Epithelial cell of prostate (primary cell): ENCODE results near the gene SLC25A1.
"Not testable (repeated sequence)": the region's sequence is repeated elsewhere in the genome, so short reads cannot be mapped to it uniquely, and the experiment has no call there.

ENCODE experiments used
- DNase-seq: peaks from one replicate; pipeline ENCODE4 v3.0.0-alpha.2; 2011; ENCODE audit warnings: low read depth, low spot score
- H3K27ac ChIP-seq: fragments of 450-650 bp; 2 replicates; pipeline ENCODE4 v1.5.1; 2017; ENCODE audit warnings: mild to moderate bottlenecking

Gene SLC25A1

DNA sequence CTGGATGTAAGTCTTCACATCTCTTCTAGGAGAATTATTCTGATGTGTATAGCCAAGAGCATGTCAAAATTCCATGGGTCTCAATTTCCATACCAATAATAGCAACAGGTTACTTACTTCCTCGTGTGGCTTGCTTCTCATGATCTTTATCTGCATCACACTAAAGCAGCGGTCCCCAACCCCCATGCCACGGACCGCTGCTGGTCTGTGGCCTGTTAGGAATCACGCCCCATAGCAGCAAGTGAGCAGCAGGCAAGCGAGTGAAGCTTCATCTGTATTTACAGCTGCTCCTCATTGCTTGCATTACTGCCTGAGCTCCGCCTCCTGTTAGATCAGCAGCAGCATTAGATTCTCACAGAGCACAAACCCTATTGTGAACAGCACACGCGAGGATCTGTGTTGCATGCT, 28.9 kb upstream of the SLC25A1 start:
- no peak for DNase-seq
- no peak overlapping the region for H3K27ac ChIP-seq

DNA sequence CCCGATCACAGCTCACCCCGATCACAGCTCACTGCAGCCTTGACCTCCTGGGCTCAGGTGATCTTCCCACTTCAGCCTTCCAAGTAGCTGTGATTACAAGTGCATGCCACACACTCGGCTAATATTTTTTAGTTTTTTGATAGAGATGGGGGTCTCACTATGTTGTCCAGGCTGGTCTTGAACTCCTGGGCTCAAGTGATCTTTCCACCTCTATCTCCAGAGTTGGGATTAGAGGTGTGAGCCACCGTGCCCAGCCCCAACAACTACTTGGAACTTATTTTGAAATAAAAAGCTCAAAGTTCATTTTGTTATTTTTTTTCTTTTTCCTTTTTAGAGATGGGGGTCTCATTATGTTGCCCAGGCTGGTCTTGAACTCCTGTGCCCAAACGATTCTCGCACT, 27.8 kb upstream of the SLC25A1 start:
- H3K27ac ChIP-seq, result no peak overlapping the region
- no peak for DNase-seq

DNA sequence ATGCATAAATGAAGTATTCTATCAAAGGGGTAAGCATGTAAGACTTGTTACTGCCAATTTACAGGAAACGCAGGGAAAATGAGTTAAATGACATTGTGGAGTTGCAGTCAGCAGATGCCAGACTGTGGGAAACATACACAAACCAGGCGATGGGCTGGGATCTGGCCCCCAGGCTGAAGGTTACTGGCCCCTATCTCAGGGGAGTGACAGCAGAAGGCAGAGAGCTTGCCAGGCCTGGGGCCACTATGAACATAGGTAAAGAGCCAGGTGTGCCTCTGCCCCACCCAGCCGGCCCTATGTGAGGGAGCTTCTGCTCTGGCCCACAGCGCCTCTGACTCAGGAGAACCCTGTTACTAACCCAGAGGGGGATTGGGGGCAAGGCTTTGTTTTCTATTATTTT, 26.1 kb upstream of the SLC25A1 start:
- H3K27ac ChIP-seq, result no peak overlapping the region
- no peak for DNase-seq

DNA sequence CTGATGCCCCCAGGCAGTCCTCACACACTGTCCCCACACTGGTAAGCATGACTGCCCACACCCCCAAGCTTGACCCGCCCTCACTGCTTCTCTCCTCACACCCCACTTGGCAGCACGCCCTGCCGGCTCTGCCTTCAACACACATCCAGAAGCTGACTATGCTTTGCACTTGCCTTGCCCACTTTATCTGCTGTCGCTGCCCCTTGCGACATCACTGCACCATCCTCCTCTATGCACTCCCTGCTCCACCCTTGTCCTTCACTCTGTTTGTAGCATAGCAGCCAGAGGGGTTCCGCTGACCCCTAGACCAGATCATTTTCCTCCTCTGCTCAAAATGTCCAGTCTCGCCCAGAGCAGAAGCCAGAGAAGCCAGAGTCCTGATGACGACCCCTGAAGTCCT, 25.3 kb upstream of the SLC25A1 start:
- no peak for DNase-seq
- no peak overlapping the region for H3K27ac ChIP-seq

DNA sequence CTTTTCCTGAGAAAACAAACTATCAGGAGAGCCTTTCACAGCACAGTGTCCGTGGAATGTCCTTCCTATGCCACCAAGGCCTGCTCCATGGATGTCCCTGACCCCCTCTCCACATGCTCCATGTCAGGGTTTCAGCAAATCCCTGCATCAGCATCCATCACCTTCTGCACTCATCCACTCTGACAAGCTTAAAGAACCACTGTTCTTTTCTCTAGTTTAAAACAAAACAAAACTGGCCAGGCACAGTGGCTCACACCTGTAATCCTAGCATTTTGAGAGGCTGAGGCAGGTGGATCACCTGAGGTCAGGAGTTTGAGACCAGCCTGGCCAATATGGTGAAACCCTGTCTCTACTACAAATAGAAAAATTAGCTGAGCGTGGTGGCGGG, 24.3 kb upstream of the SLC25A1 start:
- not testable (repeated sequence) for DNase-seq, H3K27ac ChIP-seq

DNA sequence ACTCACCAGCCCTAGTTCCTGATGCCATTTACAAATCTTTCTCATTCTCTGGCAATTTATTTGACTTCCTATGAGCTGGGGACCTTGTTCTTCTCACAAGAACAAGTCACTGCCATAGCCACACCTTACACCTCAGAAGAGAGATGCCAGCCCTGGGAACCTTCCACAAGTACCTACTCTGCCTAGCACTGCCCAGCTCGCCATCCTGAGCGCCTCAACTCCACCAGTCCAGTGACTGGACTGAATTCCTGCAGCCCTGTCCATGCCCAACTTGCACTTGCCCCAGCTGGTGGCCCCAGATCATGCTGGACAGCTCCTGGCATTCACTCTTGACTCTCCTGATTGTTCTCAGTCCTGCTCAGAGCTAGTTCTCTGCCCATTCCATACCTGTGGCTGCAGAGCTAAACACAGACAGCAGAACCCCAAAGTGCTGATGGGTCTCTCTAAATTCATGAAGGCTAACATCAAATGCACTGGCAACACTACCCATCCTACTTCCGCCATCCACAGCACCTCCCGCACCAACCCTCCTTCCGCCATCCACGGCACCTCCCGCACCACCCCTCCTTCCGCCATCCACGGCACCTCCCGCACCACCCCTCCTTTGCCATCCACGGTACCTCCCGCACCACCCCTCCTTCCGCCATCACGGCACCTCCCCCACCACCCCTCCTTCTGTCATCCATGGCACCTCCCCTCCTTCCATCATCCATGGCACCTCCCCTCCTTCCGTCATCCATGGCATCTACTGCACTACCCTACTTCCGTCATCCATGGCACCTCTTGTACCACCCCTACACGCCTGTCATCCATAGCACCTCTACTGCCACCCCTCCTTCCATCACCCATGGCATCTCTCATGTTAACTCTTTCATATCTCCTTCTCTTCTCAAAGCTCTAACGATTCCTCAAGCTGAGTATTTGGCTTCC, 23.6 kb upstream of the SLC25A1 start:
- DNase-seq, result no peak
- no peak overlapping the region for H3K27ac ChIP-seq

DNA sequence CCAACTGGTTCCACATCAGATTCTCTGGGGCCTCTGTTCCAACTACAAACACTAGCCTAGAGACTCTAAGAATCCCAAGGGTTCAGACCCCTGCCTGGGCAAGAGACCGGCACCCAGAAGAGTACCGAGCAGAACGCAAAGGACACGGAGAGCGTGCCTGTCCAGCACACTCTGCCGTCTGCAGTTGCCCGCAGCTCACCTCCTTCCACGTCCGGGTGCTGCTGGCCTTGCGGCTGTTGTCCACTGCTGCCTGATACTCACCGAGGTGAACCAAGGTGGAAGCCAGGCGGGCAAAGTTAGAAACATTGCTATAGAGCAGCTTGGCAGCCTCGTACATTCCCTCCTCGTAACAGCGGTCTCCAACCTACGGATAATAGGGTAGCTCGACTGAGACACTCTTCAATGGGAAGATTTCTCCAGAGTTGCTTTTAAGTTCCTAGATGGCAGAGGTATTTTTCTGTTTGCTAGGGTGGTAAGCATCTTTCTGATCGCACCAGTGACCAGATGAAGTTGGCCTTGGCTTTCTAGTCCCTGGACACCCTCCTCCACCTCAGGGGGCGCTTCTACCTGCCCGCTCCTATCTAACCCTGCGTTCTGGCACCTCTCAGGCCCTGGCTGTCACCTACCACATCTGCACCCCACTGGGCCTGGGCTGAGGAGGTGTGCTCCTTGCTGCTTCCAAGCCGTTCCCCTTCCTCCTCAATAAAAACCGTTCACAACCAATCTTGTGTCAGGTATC, 22.8 kb upstream of the SLC25A1 start:
- no peak overlapping the region for H3K27ac ChIP-seq
- no peak for DNase-seq

DNA sequence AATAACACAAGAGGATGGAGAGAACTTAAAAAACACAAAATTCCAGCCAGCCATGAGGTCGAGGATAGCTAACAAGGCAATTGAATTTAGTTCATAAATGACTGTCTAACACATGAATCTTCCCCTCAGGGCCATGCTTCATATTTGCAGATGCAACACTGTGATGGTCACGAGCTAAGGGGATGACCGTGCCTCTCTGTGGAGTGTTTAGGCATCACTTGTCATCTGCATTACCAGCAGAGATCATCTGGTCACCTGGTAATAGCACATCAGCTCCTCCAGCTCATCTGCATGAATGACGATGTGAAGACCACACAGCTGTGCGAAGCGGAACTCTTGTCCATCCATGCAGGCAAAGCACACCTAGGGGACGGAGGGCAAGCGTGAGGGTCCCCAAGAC, 20.9 kb upstream of the SLC25A1 start:
- DNase-seq, result no peak

DNA sequence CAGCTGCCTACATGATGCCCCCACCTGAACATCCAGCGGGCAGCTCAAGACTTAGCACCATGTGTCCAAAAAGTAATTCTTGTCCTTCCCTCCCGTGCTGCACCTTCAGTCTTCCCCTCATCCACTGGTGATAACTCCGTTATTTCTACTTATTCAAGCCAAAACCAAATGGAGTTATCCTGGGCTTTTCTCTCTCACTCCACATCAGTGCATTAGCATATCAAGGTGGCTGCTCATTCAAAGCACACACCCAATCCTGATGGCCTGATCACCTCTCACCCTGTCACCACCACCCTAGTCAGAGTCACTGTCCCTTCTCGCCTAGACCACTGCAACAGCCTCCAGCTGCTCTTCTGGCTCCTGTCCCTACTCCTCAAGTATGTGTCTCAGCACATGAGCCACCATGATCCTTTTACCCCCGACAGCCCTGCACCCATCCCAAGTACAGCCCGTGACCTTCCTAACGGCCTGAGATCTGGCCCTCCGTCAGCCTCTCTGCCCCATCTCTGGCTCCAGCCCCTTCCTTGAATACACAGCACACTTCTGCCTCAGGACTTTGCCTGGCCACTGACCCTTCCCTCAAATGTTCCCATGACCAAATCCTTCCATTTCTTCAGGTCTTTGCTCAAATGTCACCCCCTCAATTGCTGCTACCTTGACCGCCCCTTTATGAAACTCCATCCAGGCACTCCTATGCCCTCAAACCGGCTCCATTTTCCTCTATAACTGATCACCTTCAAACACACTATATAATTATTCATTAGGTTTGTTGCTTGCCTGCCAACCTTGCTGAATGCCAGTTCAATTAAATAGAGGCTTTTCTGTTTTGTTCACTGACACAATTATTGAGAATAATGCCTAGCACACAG, 19.7 kb upstream of the SLC25A1 start:
- H3K27ac ChIP-seq, result no peak overlapping the region
- DNase-seq, result no peak

More for the DNA sequence above, 20.9 kb upstream of the SLC25A1 start:
- no peak overlapping the region for H3K27ac ChIP-seq

DNA sequence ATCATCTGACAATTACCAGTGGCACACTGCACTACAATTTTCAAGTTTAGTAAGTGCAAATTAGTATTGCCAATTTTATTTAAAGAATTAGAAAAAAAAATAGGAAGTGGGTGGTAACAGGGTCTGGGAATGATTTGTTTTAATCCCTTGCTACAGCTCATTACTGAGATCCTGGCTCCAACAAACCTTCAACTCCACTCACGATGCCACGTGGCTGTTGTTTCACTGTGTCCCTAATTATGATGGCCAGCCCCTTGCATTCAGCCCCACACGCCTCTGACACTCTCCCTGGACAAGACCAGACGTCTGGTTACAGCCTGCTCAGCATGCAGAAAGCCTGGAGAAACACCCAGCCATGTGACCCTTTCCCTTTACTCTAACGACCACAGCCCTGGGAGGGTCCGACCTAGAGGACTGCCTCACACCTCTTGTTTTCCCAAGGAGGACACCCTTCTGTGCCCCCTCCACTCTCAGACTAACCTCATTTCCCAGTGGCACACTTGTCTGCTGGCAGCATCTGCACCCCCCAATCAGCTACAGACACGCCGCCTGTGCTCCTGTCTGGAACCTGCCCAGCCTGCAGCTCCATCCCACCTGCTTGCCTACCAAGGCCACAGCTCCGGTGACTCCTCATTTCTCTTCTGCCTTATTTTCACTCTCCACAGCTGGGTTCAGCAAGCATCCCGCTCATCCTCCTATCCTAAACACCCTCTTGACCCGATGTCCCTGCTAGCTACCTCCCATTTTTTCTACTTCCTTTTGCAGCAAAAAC, 18.5 kb upstream of the SLC25A1 start:
- H3K27ac ChIP-seq, result no peak overlapping the region
- DNase-seq, result no peak

DNA sequence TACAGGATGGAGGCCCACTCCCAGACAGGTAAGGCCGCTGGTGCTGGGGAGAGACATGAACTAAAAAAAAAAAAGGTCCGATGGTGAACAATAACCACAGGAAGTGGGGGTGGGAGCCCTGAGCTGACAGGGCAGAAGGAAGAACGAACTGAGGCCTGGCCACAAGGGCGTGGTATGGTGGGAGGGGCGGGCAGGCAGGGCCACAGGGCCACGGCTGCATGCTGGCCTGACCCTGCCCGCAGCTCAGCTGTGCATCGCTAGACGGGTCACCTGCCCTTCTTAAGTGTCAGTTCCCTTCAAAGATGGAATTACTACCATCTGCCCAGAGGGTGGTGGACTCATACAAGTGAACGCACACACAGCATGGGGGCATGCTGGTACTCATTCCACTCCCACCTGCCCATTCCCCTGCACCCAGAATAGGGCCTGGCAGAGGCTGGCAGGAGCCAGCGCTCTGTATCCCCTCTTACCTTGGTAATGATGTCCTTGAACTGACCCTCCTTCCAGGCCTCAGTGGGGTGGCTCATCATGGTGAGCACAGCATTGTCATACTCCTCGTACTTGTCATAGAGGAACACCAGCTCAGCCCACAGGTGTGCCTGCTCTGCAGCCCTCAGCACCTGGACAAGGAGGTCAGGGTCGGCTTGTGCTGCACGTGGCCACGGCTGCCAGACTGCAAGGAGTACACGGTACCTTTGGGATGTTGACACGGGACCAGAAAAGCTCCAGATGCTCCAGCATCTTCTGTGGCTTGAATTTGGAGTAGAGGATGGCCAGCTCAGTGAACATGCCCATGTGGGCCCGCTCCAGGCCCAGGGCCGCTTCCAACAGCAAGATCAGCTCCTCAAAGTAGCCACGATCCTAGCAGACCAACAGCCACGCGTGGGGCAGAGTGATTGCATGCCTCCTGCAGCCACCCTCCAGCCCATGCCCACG, 17.5 kb upstream of the SLC25A1 start:
- no peak overlapping the region for H3K27ac ChIP-seq
- no peak for DNase-seq

DNA sequence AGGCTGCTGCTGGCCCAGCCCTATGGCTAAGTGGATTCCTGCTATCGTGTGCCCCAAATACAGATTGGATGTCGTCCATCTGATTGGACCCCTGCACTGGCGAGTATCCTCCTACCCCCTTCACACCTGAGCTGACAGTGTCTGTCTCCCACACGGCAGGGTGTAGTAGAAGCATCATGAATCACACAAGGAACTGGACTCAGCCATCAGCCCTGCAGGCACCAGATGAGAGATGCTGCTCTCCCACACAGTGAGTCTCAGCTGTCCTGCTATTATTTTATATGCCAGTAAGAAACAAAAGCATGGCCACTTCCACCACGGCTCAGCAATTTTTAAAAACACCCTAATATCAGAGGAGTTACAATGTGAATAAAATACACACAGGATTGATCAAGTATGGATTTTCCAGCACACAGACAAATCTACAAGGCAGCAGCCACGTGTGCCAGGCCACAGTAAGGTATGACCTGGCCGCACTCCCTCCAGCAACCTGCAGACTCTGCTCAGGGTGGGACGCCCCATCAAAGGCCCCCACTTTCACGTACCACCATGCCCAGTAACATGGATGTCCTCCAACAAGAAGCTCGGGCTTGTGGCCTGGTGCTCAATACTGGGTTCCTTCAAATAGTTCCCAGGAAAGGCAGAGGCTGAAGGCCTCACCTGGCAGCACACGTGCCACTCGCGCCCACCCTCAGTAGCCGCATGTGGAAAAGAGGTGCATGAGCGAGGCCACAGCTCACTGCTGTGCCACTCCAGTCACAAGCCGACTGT, 16.4 kb upstream of the SLC25A1 start:
- no peak for DNase-seq
- H3K27ac ChIP-seq, result no peak overlapping the region

DNA sequence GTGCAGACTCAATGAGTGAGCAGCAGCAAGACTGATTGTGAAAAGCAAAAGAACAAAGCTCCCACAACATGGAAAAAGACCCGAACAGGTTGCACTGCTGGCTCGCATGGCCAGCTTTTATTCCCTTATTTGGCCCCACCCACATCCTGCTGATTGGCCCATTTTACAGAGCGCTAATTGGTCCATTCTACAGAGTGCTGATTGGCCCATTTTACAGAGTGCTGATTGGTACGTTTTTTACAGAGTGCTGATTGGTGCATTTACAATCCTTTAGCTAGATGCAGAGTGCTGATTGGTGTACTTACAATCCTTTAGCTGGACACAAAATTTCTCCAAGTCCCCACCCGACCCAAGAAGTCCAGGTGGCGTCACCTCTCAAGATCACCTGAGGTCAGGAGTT, 15.3 kb upstream of the SLC25A1 start:
- DNase-seq, result no peak
- H3K27ac ChIP-seq, result no peak overlapping the region

DNA sequence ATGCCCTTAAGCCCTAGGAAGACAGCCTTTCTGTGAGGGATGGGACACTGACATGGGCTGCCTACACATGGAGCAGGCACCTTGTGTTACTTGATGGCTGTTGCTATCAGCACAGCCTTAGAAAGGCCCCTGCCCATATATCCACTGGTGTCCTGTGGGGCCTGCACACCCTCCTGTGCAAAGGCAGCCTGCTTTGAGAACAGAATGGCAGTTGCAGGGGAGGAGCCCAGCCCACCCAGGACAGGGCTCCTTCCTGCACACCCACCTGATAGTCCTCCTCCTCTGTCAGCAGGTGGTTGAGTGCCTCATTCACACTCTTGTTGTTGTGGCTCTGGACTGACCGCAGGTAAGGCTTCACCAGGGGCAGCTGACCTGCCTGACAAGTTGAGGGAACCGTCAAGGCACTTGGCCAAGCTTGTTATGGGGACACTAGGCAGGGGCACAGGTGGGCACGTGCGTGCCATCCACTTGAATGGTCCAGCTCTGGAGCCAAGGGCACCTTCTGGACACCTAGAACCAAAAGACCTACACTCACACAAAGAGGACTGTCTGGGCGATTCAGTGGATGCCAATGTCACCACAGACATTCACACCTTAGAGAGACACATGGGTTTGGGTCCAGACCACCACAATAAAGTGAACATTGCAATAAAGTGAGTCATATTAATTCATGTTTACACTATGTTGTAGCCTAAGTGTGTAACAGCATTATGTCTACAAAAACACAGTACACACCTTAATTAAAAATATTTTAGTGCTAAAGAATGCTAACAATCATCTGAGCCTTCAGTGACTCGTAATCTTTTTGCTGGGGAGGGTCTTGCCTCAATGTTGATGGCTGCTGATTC, 9.4 kb upstream of the SLC25A1 start:
- no peak overlapping the region for H3K27ac ChIP-seq
- DNase-seq, result no peak

DNA sequence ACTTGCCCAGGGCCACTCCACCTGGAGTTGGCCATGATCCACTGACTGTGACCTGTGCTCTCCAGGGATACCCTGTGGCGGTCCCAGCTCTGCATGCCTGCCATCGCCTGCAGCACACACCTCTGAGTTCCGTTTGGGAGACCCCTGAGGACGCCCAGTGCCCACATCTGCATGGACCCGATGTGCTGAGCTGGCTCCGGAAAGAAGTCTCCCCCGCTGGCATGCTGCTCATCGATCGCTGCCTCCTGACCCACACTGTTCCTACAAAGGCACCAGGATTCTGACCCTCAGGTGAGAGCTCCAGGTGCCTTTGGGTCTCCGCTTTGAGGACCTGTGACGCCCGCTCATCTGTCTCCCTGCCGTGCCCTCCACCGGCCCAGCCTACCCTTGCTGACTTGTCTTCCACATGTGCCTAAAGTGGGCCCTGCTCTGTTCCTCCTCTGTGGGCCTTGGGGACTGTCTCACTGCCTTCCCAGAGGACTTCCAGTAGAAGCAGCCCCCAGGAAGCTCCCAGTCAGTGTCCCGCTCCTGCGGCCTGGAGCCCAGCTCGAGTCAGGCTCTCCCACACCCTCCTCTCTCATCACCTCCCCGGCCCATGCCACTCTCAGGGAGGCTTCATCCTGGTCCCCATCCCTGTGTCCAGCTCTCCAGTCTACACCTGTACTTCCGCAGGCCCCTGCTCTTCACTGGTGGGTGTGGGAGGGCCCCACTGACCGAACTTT, 5.9 kb upstream of the SLC25A1 start:
- no peak overlapping the region for H3K27ac ChIP-seq
- no peak for DNase-seq

DNA sequence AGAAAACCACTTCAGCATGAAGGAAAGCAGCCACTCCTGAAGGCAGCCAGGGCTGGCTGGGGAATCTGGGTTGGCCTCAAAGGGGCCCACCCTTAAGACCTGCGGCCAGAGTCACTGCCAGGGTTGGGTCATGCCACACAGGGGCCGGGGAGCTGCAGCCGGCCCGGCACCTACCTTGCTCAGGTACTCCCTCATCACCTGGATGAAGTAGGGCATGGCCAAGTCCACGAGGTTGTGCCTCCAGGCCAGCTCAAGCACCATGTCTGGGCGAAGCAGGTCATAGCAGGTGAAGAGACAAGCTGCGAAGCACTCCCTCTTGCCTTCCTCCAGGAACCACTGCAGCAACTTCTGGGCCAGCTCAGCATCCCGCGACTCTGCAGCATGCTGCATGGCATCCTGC, 4.7 kb upstream of the SLC25A1 start:
- H3K27ac ChIP-seq, result no peak overlapping the region
- DNase-seq, result no peak
